Regular cardiac myocyte (primary cell): ENCODE results near the gene ACRV1. TPM values are rescaled to one million over a fixed set of nuclear protein-coding genes. Genes with fewer than 3 reads are reported as not detected.

ENCODE experiments used
- total RNA-seq: library from RNA; depleted of rRNA; stranded (reverse); fragments of >200 nt; gene quantifications from 2 replicates; pipeline ENCODE4 v1.2.3, GENCODE V29; 2014

Gene ACRV1, protein sequence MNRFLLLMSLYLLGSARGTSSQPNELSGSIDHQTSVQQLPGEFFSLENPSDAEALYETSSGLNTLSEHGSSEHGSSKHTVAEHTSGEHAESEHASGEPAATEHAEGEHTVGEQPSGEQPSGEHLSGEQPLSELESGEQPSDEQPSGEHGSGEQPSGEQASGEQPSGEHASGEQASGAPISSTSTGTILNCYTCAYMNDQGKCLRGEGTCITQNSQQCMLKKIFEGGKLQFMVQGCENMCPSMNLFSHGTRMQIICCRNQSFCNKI
- total RNA-seq, result not detected in 2 replicates

DNA sequence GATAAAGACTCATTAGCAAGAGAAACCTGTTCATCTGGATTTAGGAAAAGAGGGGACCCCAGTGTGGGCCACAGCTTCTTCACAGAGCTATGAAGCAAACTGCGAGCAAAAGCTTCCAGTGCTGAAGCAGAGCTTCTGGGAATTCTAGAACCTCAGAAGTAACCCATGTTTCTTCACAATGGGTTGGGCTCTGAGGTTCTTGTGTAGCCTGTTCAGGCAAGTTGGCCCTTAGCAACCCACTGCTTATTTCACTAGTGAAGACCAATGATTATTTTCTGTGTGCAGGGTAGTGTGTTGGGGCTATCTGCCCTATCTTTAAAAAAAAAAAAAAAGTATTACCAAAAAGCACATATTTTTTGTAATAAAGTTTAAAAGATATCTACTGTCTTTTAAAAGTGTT, at the start of gene ACRV1:
Gene ACRV1 (minus strand): TSS at position 101 of the 400 bp plus-strand sequence. CDS start 67 bp downstream, at position 34.

DNA sequence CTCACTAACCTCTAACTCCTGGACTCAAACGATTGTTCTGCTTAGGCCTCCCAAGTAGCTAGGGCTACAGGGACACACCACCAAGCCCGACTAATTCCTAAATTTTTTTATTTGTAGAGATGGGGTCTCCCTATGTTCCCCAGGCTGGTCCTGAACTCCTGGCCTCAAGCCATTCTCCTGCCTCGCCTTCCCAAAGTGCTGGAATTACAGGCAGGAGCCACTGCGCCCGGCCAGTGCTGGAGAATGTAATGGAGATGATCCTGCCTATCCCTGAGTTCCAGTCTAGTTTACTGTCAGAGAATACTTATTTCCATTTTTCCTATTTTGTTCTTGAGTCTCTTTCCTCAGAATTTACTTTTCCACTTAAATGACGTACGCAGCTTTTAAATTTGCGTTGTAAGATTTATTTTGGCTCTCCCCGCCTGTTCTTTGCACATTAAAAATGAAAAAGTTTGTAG, 55.9 kb downstream of the ACRV1 start, which contains the start of gene CHEK1:
Gene CHEK1 (plus strand): TSS at position 408 of the 458 bp plus-strand sequence. CDS start 1,606 bp downstream, outside the sequence.

Other genes with a start within 250 kb of the ACRV1 start
- gene FEZ1, start 184.6 kb downstream of the ACRV1 start, total RNA-seq, result 69.3 and 77.3 TPM in 2 replicates
- 143 and 176 TPM in 2 replicates for gene EI24, start 111.4 kb downstream of the ACRV1 start, total RNA-seq
- 307 and 353 TPM in 2 replicates for gene STT3A, start 88.0 kb downstream of the ACRV1 start, total RNA-seq
- 22.3 and 42.9 TPM in 2 replicates for gene CHEK1, start 55.7 kb downstream of the ACRV1 start, total RNA-seq
- not detected in 2 replicates for gene PATE1, start 65.4 kb upstream of the ACRV1 start, total RNA-seq
- gene PATE2, start 98.0 kb upstream of the ACRV1 start, total RNA-seq, result 0.38 TPM in 1 of 2 replicates, not detected in the other
- gene PATE3, start 107.3 kb upstream of the ACRV1 start, total RNA-seq, result not detected in 2 replicates
- not detected in 2 replicates for gene PATE4, start 152.5 kb upstream of the ACRV1 start, total RNA-seq
- 2.8 and 11.1 TPM in 2 replicates for gene HYLS1, start 206.8 kb upstream of the ACRV1 start, total RNA-seq
- 13.2 and 13.4 TPM in 2 replicates for gene PUS3, start 222.4 kb upstream of the ACRV1 start, total RNA-seq
- gene DDX25, start 223.7 kb upstream of the ACRV1 start, total RNA-seq, result not detected in 2 replicates